H1 (cell line): ENCODE results near the gene GAMT. TPM values are rescaled to one million over a fixed set of nuclear protein-coding genes. Genes with fewer than 3 reads are reported as not detected.

Source experiments
- CTCF ChIA-PET: fragments of 300-600 bp; sonication (Branson Sonifier 250); formaldehyde crosslinking; loops from one replicate; lab custom pipeline; 2021; ENCODE audit not compliant: partially characterized antibody; lab: Charles Lee
- POLR2A ChIA-PET: fragments of 300-600 bp; sonication (Branson Sonifier 250); formaldehyde crosslinking; loops from one replicate; lab custom pipeline; 2021; ENCODE audit warnings: inconsistent platforms; ENCODE audit not compliant: partially characterized antibody; lab: Charles Lee
- DNase-seq, 2 experiments: peaks; one replicate each; pipeline versions ENCODE4 v3.0.0 to v3.0.0-alpha.2; 2010 to 2022; ENCODE audit warnings: low spot score in 2 of 2, low read depth in 1 of 2, mixed read lengths in 1 of 2
- FAIRE-seq: peaks from 2 replicates; lab custom pipeline; 2011; peaks lifted over from hg19 to GRCh38; lab: Jason Lieb, UNC
- H2AFZ ChIP-seq: 2 replicates; pipeline ENCODE4 v1.8.1; 2012; ENCODE audit warnings: low read length, inconsistent platforms
- H2AK5ac ChIP-seq: 2 replicates; pipeline ENCODE4 v1.6.1; 2013; ENCODE audit warnings: low read depth, low read length
- H2BK120ac ChIP-seq: replicated peaks from 2 replicates; pipeline ENCODE3; 2013; ENCODE audit warnings: low read depth, low read length, inconsistent platforms
- H2BK12ac ChIP-seq: 2 replicates; pipeline ENCODE4 v1.6.1; 2013; ENCODE audit warnings: low read depth, low read length
- H2BK15ac ChIP-seq: 2 replicates; pipeline ENCODE4 v1.6.1; 2013; ENCODE audit warnings: low read length
- H2BK20ac ChIP-seq: 2 replicates; pipeline ENCODE4 v1.6.1; 2013; ENCODE audit warnings: low read length
- H2BK5ac ChIP-seq: 2 replicates; pipeline ENCODE4 v1.6.1; 2013; ENCODE audit warnings: low read depth, low read length
- H3K14ac ChIP-seq: 2 replicates; pipeline ENCODE4 v1.6.1; 2013; ENCODE audit warnings: inconsistent platforms; ENCODE audit not compliant: insufficient read length
- H3K18ac ChIP-seq: 2 replicates; pipeline ENCODE4 v1.6.1; 2013; ENCODE audit warnings: low read length; ENCODE audit errors: extremely low read depth
- H3K23ac ChIP-seq: 2 replicates; pipeline ENCODE4 v1.6.1; 2013; ENCODE audit warnings: inconsistent platforms; ENCODE audit not compliant: insufficient read length
- H3K23me2 ChIP-seq: 2 replicates; pipeline ENCODE4 v1.6.1; 2013; ENCODE audit warnings: low read depth, low read length
- H3K27ac ChIP-seq: 2 replicates; pipeline ENCODE4 v1.6.1; 2011; ENCODE audit warnings: low read depth, low read length, inconsistent platforms
- H3K27me3 ChIP-seq, 4 experiments: replicated peaks in 1 of 4; 1 replicate in 1 of 4; 2 replicates in 3 of 4; pipeline versions ENCODE4 v1.6.1 to v1.8.1; 2011 to 2013; ENCODE audit warnings: low read length in 3 of 4, mild to moderate bottlenecking in 3 of 4, inconsistent platforms in 2 of 4, mixed read lengths in 2 of 4, moderate library complexity in 1 of 4; ENCODE audit not compliant: control insufficient read depth in 3 of 4, insufficient read depth in 3 of 4; ENCODE audit errors: extremely low read depth in 1 of 4
- H3K36me3 ChIP-seq, 4 experiments: 2 replicates each; pipeline versions ENCODE4 v1.6.1 to v1.8.1; 2011 to 2013; ENCODE audit warnings: mild to moderate bottlenecking in 4 of 4, low read length in 3 of 4, moderate library complexity in 2 of 4, control low read depth in 1 of 4, inconsistent platforms in 1 of 4; ENCODE audit not compliant: insufficient read depth in 4 of 4, control insufficient read depth in 2 of 4
- H3K4ac ChIP-seq: replicated peaks from 2 replicates; pipeline ENCODE3; 2013; ENCODE audit warnings: low read length, low read depth, mixed read lengths, inconsistent platforms; ENCODE audit not compliant: insufficient read length
- H3K4me1 ChIP-seq, 4 experiments: replicated peaks in 1 of 4; 1 replicate in 1 of 4; 2 replicates in 3 of 4; pipeline versions ENCODE4 v1.6.1 to v1.8.1; 2011 to 2013; ENCODE audit warnings: low read length in 3 of 4, inconsistent platforms in 2 of 4, mixed read lengths in 1 of 4; ENCODE audit not compliant: insufficient read depth in 4 of 4, control insufficient read depth in 3 of 4
- H3K4me2 ChIP-seq, 2 experiments: 2 replicates each; pipeline versions ENCODE4 v1.6.1 to v1.8.1; 2011 to 2013; ENCODE audit warnings: low read depth in 2 of 2, low read length in 2 of 2, control low read depth in 1 of 2, inconsistent platforms in 1 of 2, mild to moderate bottlenecking in 1 of 2; ENCODE audit not compliant: insufficient read depth in 1 of 2
- H3K4me3 ChIP-seq, 4 experiments: fragments of 200-600, 300-600 bp in 1 of 4; sonication (generic), shearing (Covaris generic), sonication (Bioruptor Twin) in 1 of 4; 2 replicates each; pipeline versions ENCODE4 v1.5.1 to v1.8.1; 2011 to 2016; ENCODE audit warnings: low read length in 4 of 4, low read depth in 3 of 4, control low read depth in 2 of 4, inconsistent platforms in 2 of 4, mild to moderate bottlenecking in 2 of 4, mixed read lengths in 1 of 4, moderate library complexity in 1 of 4; ENCODE audit not compliant: insufficient read depth in 2 of 4; ENCODE audit errors: extremely low read depth in 1 of 4
- H3K56ac ChIP-seq: replicated peaks from 2 replicates; pipeline ENCODE3; 2013; ENCODE audit warnings: low read depth, mild to moderate bottlenecking, mixed read lengths, low read length, inconsistent platforms; ENCODE audit not compliant: insufficient read length
- H3K79me1 ChIP-seq: 2 replicates; pipeline ENCODE4 v1.6.1; 2013; ENCODE audit warnings: low read depth, low read length, control low read depth
- H3K79me2 ChIP-seq, 2 experiments: 2 replicates each; pipeline versions ENCODE4 v1.6.1 to v1.8.1; 2012 to 2013; ENCODE audit warnings: low read length in 2 of 2, mild to moderate bottlenecking in 2 of 2, inconsistent platforms in 1 of 2; ENCODE audit not compliant: insufficient read depth in 2 of 2, control insufficient read depth in 1 of 2
- H3K9ac ChIP-seq, 4 experiments: replicated peaks in 1 of 4; 1 replicate in 1 of 4; 2 replicates in 3 of 4; pipeline versions ENCODE4 v1.6.1 to v1.8.1; 2011 to 2013; ENCODE audit warnings: low read depth in 3 of 4, low read length in 3 of 4, control low read depth in 2 of 4, mild to moderate bottlenecking in 2 of 4, moderate library complexity in 2 of 4, inconsistent platforms in 1 of 4; ENCODE audit errors: extremely low read depth in 1 of 4
- H3K9me3 ChIP-seq, 2 experiments: 2 replicates each; pipeline versions ENCODE4 v1.6.1 to v1.8.1; 2012 to 2013; ENCODE audit warnings: mild to moderate bottlenecking in 2 of 2, moderate library complexity in 2 of 2, control low read depth in 1 of 2, inconsistent platforms in 1 of 2, low read depth in 1 of 2, low read length in 1 of 2, mixed read lengths in 1 of 2; ENCODE audit not compliant: insufficient read depth in 2 of 2
- H4K20me1 ChIP-seq, 2 experiments: replicated peaks in 1 of 2; 2 replicates each; pipeline versions ENCODE3 to v1.8.1; 2011 to 2013; ENCODE audit warnings: inconsistent platforms in 2 of 2, low read length in 2 of 2, mild to moderate bottlenecking in 1 of 2; ENCODE audit not compliant: insufficient read depth in 2 of 2, control insufficient read depth in 1 of 2
- H4K5ac ChIP-seq: 2 replicates; pipeline ENCODE4 v1.6.1; 2013; ENCODE audit warnings: low read length, low read depth, mixed read lengths, inconsistent platforms; ENCODE audit not compliant: insufficient read length
- H4K8ac ChIP-seq: 2 replicates; pipeline ENCODE4 v1.8.0; 2013; ENCODE audit warnings: mild to moderate bottlenecking, moderate library complexity, low read length, inconsistent platforms; ENCODE audit not compliant: insufficient read depth; ENCODE audit errors: extremely low read depth
- H4K91ac ChIP-seq: replicated peaks from 2 replicates; pipeline ENCODE3; 2013; ENCODE audit warnings: low read length, mixed read lengths, inconsistent platforms; ENCODE audit not compliant: insufficient read length
- CEBPB ChIP-seq: IDR thresholded peaks from 2 replicates; pipeline ENCODE4 v1.6.1; 2012; ENCODE audit warnings: low read depth, low read length
- POLR2A ChIP-seq, 2 experiments: IDR thresholded peaks; 1 replicate in 1 of 2; 2 replicates in 1 of 2; pipeline ENCODE4 v1.6.1; 2011; ENCODE audit warnings: low read depth in 2 of 2, low read length in 2 of 2, mild to moderate bottlenecking in 2 of 2; ENCODE audit errors: control extremely low read depth in 1 of 2
- WGBS, 2 experiments: shearing (Covaris generic) in 1 of 2; methylation state at CpG; one replicate each; pipeline versions ENCODE4 v1.1.6 to v1.1.7; 2013 to 2015; ENCODE audit warnings: low lambda C conversion rate in 2 of 2, mixed read lengths in 2 of 2, inconsistent platforms in 1 of 2, low coverage in 1 of 2, missing lambda C conversion rate in 1 of 2; ENCODE audit not compliant: insufficient replicate concordance in 2 of 2, insufficient coverage in 1 of 2, insufficient read length in 1 of 2; ENCODE audit errors: extremely low coverage in 1 of 2, missing lambda C conversion rate in 1 of 2; 5-methylcytosine and 5-hydroxymethylcytosine counted together
- polyA plus RNA-seq, 7 experiments: library from polyadenylated mRNA; depleted of rRNA in 3 of 7; stranded (reverse) in 5 of 7; unstranded in 2 of 7; fragments of >200 nt in 5 of 7; fragments of 200-250 nt in 2 of 7; gene quantifications; 1 replicate in 5 of 7; 2 replicates in 1 of 7; 4 replicates in 1 of 7; pipeline versions ENCODE4 v1.2.1 to v1.2.3, GENCODE V29; 2011 to 2013; ENCODE audit warnings: missing spikeins in 2 of 7, mixed read lengths in 2 of 7
- total RNA-seq: library from RNA; stranded (reverse); fragmentation: NEBNext Ultra II Directional; extraction: Animal tissue kit (Norgen Biotek cat#: 25700); gene quantifications from 2 replicates; pipeline ENCODE4 v1.2.1, GENCODE V29; 2021

GAMT gene
- total and polyA plus RNA-seq, 2 of the 8 experiments (the other 6 are each of a cell fraction or from before 2014, with no cell fraction given), result 17.2 to 35.6 TPM

- peaks cover 0 to 57% of the 10 kb centered on the region in 2 experiments; a peak in 3 of 4 replicates for H3K79me2 ChIP-seq
- H2BK120ac ChIP-seq, result no peak overlapping the region
- H3K4me3 ChIP-seq, result no peak overlapping the region
- TF ChIP-seq CEBPB, result peak; percentile 54
- no peak for TF ChIP-seq POLR2A (IDR thresholded peaks at IDR 0.05; ENCODE audit: control extremely low read depth in 1 of 2, low read depth in 2 of 2, low read length in 2 of 2)
- TF ChIP-seq, all 59 proteins: peak for 1
- no peak overlapping the region for H2BK12ac ChIP-seq
- no peak overlapping the region for H3K14ac ChIP-seq
- H3K23me2 ChIP-seq, result no peaks in the 10 kb centered on the region
- no peak overlapping the region for H3K18ac ChIP-seq
- peaks cover 38 to 83% (median 73%) of the 10 kb centered on the region in 4 experiments for H3K36me3 ChIP-seq
- no peak overlapping the region for H4K8ac ChIP-seq
- no peak overlapping the region for H3K23ac ChIP-seq
- peaks cover 0 to 3% (median 0%) of the 10 kb centered on the region in 4 experiments; a peak in 1 of 7 replicates for H3K4me1 ChIP-seq
- H3K56ac ChIP-seq, result no peak overlapping the region
- H3K9ac ChIP-seq, result no peak overlapping the region
- H3K27ac ChIP-seq, result no peak overlapping the region
- peaks cover 37 to 50% of the 10 kb centered on the region in 2 experiments for H4K20me1 ChIP-seq
- no peak for FAIRE-seq
- no peaks in the 10 kb centered on the region for H3K9me3 ChIP-seq
- H2BK20ac ChIP-seq, result no peak overlapping the region
- no peak overlapping the region; the same call in 1 of the 2 replicates for H2BK5ac ChIP-seq
- ChIA-PET CTCF (interaction anchor here (0.6 to 1.4 kb wide), 3 partner anchors 12 to 14 kb away, joined by 3 to 6 read pairs (median 3); no protein-coding TSS in a partner anchor), POLR2A (interaction anchor here (0.7 to 1.3 kb wide), 4 partner anchors 9 to 15 kb away, joined by 3 to 5 read pairs (median 4); no protein-coding TSS in a partner anchor)
- no peak for DNase-seq
- H3K4ac ChIP-seq, result no peak overlapping the region
- H4K91ac ChIP-seq, result no peak overlapping the region
- H2AK5ac ChIP-seq, result no peak overlapping the region
- H2BK15ac ChIP-seq, result no peak overlapping the region
- no peak overlapping the region for H4K5ac ChIP-seq
- H3K79me1 ChIP-seq, result peaks cover 11% of the 10 kb centered on the region
- H3K27me3 ChIP-seq, result no peaks in the 10 kb centered on the region
- no peak overlapping the region for H3K4me2 ChIP-seq
- 97% methylated on average over 30 of the region's 33 CpGs; no CpG with 5 or more reads in 1 of the 2 experiments for WGBS, 2 experiments
- H2AFZ ChIP-seq, result no peak overlapping the region
Measured at GRCh38 chr19:1425102-1425837, 23.9 kb upstream of the GAMT start.
